HCT116 (cell line): Measurements from ENCODE around the gene IFT25. TPM values are rescaled to one million over a fixed set of nuclear protein-coding genes. Genes with fewer than 3 reads are reported as not detected.

Experiments
- ATAC-seq: fragments of 200-7000 bp; cut with Tn5 transposase; 2 replicates; pipeline ENCODE4 v1.9.1; 2020; ENCODE audit warnings: mild to moderate bottlenecking, moderate library complexity
- BruUV-seq: library from RNA; stranded (reverse); fragments of 400-500 nt; replicated peaks from 2 replicates; lab custom pipeline; 2021; lab: Mats Ljungman, UMichigan
- CTCF ChIA-PET: fragments of 300-600 bp; sonication (Branson Sonifier 250); formaldehyde crosslinking; loops from one replicate; lab custom pipeline; 2021; ENCODE audit warnings: antibody characterized with exemption; lab: Charles Lee
- POLR2A ChIA-PET: fragments of 300-600, 350-600 bp; sonication (Branson Sonifier 250); formaldehyde crosslinking; loops from one replicate; lab custom pipeline; 2021; ENCODE audit warnings: antibody characterized with exemption; lab: Charles Lee
- RAD21 ChIA-PET, 2 experiments: fragments of 300-600 bp; sonication (Branson Sonifier 250); formaldehyde crosslinking; loops; one replicate each; lab custom pipeline; 2023; ENCODE audit warnings: low total read pairs in 2 of 2; ENCODE audit not compliant: uncharacterized antibody in 2 of 2, unreplicated experiment in 2 of 2, low non-redundant PET in 1 of 2; lab: Charles Lee
- DNase-seq: peaks from one replicate; pipeline ENCODE4 v3.0.0-alpha.2; 2010; ENCODE audit warnings: low read depth, low spot score
- H2AFZ ChIP-seq: fragments of 200-600 bp; shearing (Covaris generic), sonication (generic); 2 replicates; pipeline ENCODE4 v1.6.1; 2017; ENCODE audit warnings: low read depth, mixed run types, mixed read lengths, antibody characterized with exemption, low read length; ENCODE audit not compliant: poor library complexity, severe bottlenecking
- H3K27ac ChIP-seq: 2 replicates; pipeline ENCODE4 v1.5.1; 2012; ENCODE audit warnings: low read depth, low read length
- H3K27me3 ChIP-seq: fragments of 200-600 bp; sonication (generic); 2 replicates; pipeline ENCODE4 v1.6.1; 2016; ENCODE audit warnings: mixed run types, low read length, mixed read lengths; ENCODE audit not compliant: insufficient read depth
- H3K36me3 ChIP-seq, 2 experiments: fragments of 200-500 bp in 1 of 2; fragments of 200-600 bp in 1 of 2; sonication (Bioruptor generic) in 1 of 2; sonication (generic) in 1 of 2; 2 replicates each; pipeline versions ENCODE4 v1.5.1 to v1.6.1; 2014 to 2016; ENCODE audit warnings: low read length in 2 of 2, inconsistent platforms in 1 of 2, mixed read lengths in 1 of 2, mixed run types in 1 of 2; ENCODE audit not compliant: insufficient read depth in 2 of 2, control insufficient read depth in 1 of 2
- H3K4me1 ChIP-seq, 2 experiments: fragments of 200-600 bp in 1 of 2; sonication (generic) in 1 of 2; 2 replicates each; pipeline versions ENCODE4 v1.5.1 to v1.6.1; 2012 to 2017; ENCODE audit warnings: low read length in 2 of 2, inconsistent platforms in 1 of 2, mild to moderate bottlenecking in 1 of 2, mixed read lengths in 1 of 2, mixed run types in 1 of 2, moderate library complexity in 1 of 2; ENCODE audit not compliant: insufficient read depth in 2 of 2, control insufficient read depth in 1 of 2
- H3K4me2 ChIP-seq: fragments of 200-600 bp; sonication (generic); 2 replicates; pipeline ENCODE4 v1.6.1; 2017; ENCODE audit warnings: mixed run types, low read length, mixed read lengths
- H3K4me3 ChIP-seq, 2 experiments: fragments of 200-600 bp in 1 of 2; sonication (generic) in 1 of 2; replicated peaks in 1 of 2; 2 replicates each; pipeline ENCODE4 v1.5.1; 2011 to 2016; ENCODE audit warnings: low read length in 2 of 2, control low read depth in 1 of 2, low read depth in 1 of 2, mild to moderate bottlenecking in 1 of 2, mixed read lengths in 1 of 2, mixed run types in 1 of 2
- H3K79me2 ChIP-seq: fragments of 200-600 bp; sonication (generic); 2 replicates; pipeline ENCODE4 v1.6.1; 2017; ENCODE audit warnings: mild to moderate bottlenecking, mixed run types, low read length, moderate library complexity, mixed read lengths; ENCODE audit not compliant: insufficient read depth
- H3K9ac ChIP-seq: fragments of 200-600 bp; sonication (generic); 2 replicates; pipeline ENCODE4 v1.6.1; 2016; ENCODE audit warnings: low read length, mixed read lengths
- H3K9me2 ChIP-seq: fragments of 200-600 bp; sonication (generic), shearing (Covaris generic); 2 replicates; pipeline ENCODE4 v1.6.1; 2017; ENCODE audit warnings: mixed run types, mild to moderate bottlenecking, moderate library complexity; ENCODE audit not compliant: insufficient read depth
- H3K9me3 ChIP-seq, 2 experiments: fragments of 200-500 bp in 1 of 2; fragments of 200-600 bp in 1 of 2; sonication (Bioruptor generic) in 1 of 2; sonication (generic) in 1 of 2; 2 replicates each; pipeline ENCODE4 v1.6.1; 2014 to 2017; ENCODE audit warnings: low read length in 2 of 2, mixed read lengths in 2 of 2, inconsistent platforms in 1 of 2, low read depth in 1 of 2, mild to moderate bottlenecking in 1 of 2, mixed run types in 1 of 2, moderate library complexity in 1 of 2; ENCODE audit not compliant: control insufficient read depth in 1 of 2, insufficient read depth in 1 of 2
- H4K20me1 ChIP-seq: fragments of 200-600 bp; sonication (generic), shearing (Covaris generic); 2 replicates; pipeline ENCODE4 v1.6.1; 2017; ENCODE audit warnings: mixed run types, mild to moderate bottlenecking, moderate library complexity; ENCODE audit not compliant: insufficient read depth
- CBX3 ChIP-seq: IDR thresholded peaks from 2 replicates; pipeline ENCODE4 v1.6.1; 2012; ENCODE audit warnings: low read depth
- CTCF ChIP-seq, 3 experiments: fragments of 200-600 bp in 1 of 3; sonication (generic) in 1 of 3; IDR thresholded peaks in 2 of 3; conservative IDR thresholded peaks in 1 of 3; 2 replicates each; pipeline ENCODE4 v1.5.1; 2012 to 2017; ENCODE audit warnings: low read depth in 2 of 3, low read length in 2 of 3, antibody characterized with exemption in 1 of 3, borderline replicate concordance in 1 of 3, control low read depth in 1 of 3, mild to moderate bottlenecking in 1 of 3, mixed read lengths in 1 of 3, mixed run types in 1 of 3, moderate library complexity in 1 of 3; ENCODE audit not compliant: insufficient read depth in 1 of 3
- EGR1 ChIP-seq: IDR thresholded peaks from 2 replicates; pipeline ENCODE4 v1.6.1; 2012; ENCODE audit warnings: low read depth
- MAX ChIP-seq: IDR thresholded peaks from 2 replicates; pipeline ENCODE4 v1.6.1; 2012
- POLR2AphosphoS5 ChIP-seq: IDR thresholded peaks from 2 replicates; pipeline ENCODE4 v1.6.1; 2011; ENCODE audit warnings: mild to moderate bottlenecking, low read depth, low read length, moderate library complexity
- ZFX ChIP-seq: fragments of 450-650 bp; IDR thresholded peaks from 2 replicates; pipeline ENCODE4 v1.6.1; 2017
- intact Hi-C: fragments of 100-400 bp; cut with micrococcal nuclease; formaldehyde crosslinking; loops from 2 replicates; pipeline ENCODE4 v1.10.0; 2022
- total RNA-seq: library from RNA; stranded (reverse); gene quantifications from one replicate; pipeline ENCODE4 v1.2.1, GENCODE V29; 2021; ENCODE audit not compliant: unreplicated experiment

The IFT25 gene
- total RNA-seq, 1 experiment from 2014 or later: 45.1 TPM

- POLR2A ChIA-PET: interaction anchor here (0.6 to 1.7 kb wide), 6 partner anchors 10 to 709 kb away, joined by 3 to 9 read pairs (median 3); partner anchors contain the start of gene NDC1
- Histone ChIP-seq H3K9me3 (no peaks in the 10 kb centered on the region), H3K4me2 (peak within 1 kb of the TSS; percentile 78), H3K79me2 (peaks cover 76% of the 10 kb centered on the region), H3K27me3 (no peaks in the 10 kb centered on the region), H3K27ac (peak within 1 kb of the TSS; percentile 73), H4K20me1 (no peaks in the 10 kb centered on the region), H3K36me3 (peaks cover 8% of the 10 kb centered on the region in 2 experiments; a peak in 2 of 4 replicates), H3K9ac (peak within 1 kb of the TSS; percentile 79), H2AFZ (no peak within 1 kb of the TSS), H3K4me1 (peaks cover 10 to 30% of the 10 kb centered on the region in 2 experiments; a peak in 3 of 4 replicates), H3K9me2 (no peaks in the 10 kb centered on the region), H3K4me3 (peak within 1 kb of the TSS; percentile 83 to 87)
- TF ChIP-seq EGR1 (peak; percentile 56), CBX3 (no peak), MAX (no peak), CTCF (IDR thresholded peaks at IDR 0.05 in 2 of 3, conservative IDR thresholded peaks at IDR 0.05 in 1 of 3; ENCODE audit: borderline replicate concordance in 1 of 3, insufficient read depth in 1 of 3, low read depth in 2 of 3, low read length in 2 of 3) (peak in 2 of 3 experiments; percentile 10 to 36; a peak in 1 of 6 replicates), POLR2AphosphoS5 (peak; percentile 15; the same call in 1 of the 2 replicates), ZFX (peak; percentile 53)
- ATAC-seq: peak; percentile 77
- intact Hi-C loops: loop anchor here (2.0 kb wide), 1 partner anchor 58 kb away; the partner anchor contains the start of gene YIPF1
- BruUV-seq: no TSS peak
- no peak for DNase-seq
- CTCF ChIA-PET: interaction anchor here (0.8 to 1.9 kb wide), 8 partner anchors 13 to 86 kb away, joined by 3 to 22 read pairs (median 7); partner anchors contain the start of gene YIPF1
- RAD21 ChIA-PET: interaction anchor here in 1 of 2 experiments (1.3 kb wide), 1 partner anchor 86 kb away, joined by 6 read pairs; no protein-coding TSS in a partner anchor
Observed at GRCh38 chr1:53946252-53947171, 1.0 kb upstream of the IFT25 start, which contains the start of gene LRRC42. Gene LRRC42 (plus strand): TSS chr1:53946350. CDS start chr1:53952000, 5,650 bp downstream.
